Esophagus muscularis mucosa (tissue), 4 donors: ENCODE results near the gene ZFHX3. TPM values are rescaled to one million over a fixed set of nuclear protein-coding genes. Genes with fewer than 3 reads are reported as not detected.

Source experiments
- DNase-seq: peaks from one replicate; pipeline ENCODE4 v3.0.0-alpha.2; 2017; ENCODE audit errors: extremely low spot score
- H3K27ac ChIP-seq, 4 donors: fragments of 200-600 bp; sonication (generic); replicated peaks in 1 of 4; 1 replicate in 3 of 4; 2 replicates in 1 of 4; pipeline ENCODE4 v1.5.1; 2016 to 2019; ENCODE audit warnings: mild to moderate bottlenecking in 1 of 4
- H3K27me3 ChIP-seq, 4 donors: fragments of 200-600 bp; sonication (generic); one replicate each; pipeline versions ENCODE4 v1.5.1 to v1.6.0; 2016 to 2019
- H3K36me3 ChIP-seq, 4 donors: fragments of 200-600 bp; sonication (generic); one replicate each; pipeline ENCODE4 v1.5.1; 2016 to 2019
- H3K4me1 ChIP-seq, 4 donors: fragments of 200-600 bp; sonication (generic); one replicate each; pipeline ENCODE4 v1.5.1; 2016 to 2019
- H3K4me3 ChIP-seq, 4 donors: fragments of 200-600 bp; sonication (generic); 1 replicate in 2 of 4; 2 replicates in 2 of 4; pipeline ENCODE4 v1.5.1; 2016 to 2019; ENCODE audit warnings: mild to moderate bottlenecking in 4 of 4, moderate library complexity in 1 of 4
- H3K9me3 ChIP-seq, 4 donors: fragments of 200-600 bp; sonication (generic); 1 replicate in 3 of 4; 2 replicates in 1 of 4; pipeline ENCODE4 v1.5.1; 2016 to 2019
- EP300 ChIP-seq: sonication (generic); formaldehyde crosslinking; IDR thresholded peaks from one replicate; pipeline ENCODE4 v1.6.1; 2017; ENCODE audit warnings: antibody characterized with exemption
- POLR2A ChIP-seq: fragments of 450-650 bp; IDR thresholded peaks from one replicate; pipeline ENCODE4 v1.6.1; 2017; ENCODE audit warnings: antibody characterized with exemption, moderate library complexity, mild to moderate bottlenecking, low read depth
- POLR2AphosphoS5 ChIP-seq, 2 donors: sonication (generic); formaldehyde crosslinking; IDR thresholded peaks; one replicate each; pipeline ENCODE4 v1.6.1; 2017; ENCODE audit warnings: antibody characterized with exemption in 2 of 2
- WGBS: methylation state at CpG from one replicate; pipeline ENCODE4 v1.1.5; 2018; 5-methylcytosine and 5-hydroxymethylcytosine counted together
- intact Hi-C: fragments of 100-400 bp; cut with DNase I; formaldehyde crosslinking; loops from one replicate; pipeline ENCODE4 v1.15.1; 2023
- total RNA-seq, 4 donors: library from RNA; depleted of rRNA; stranded (reverse); fragments of >200 nt; gene quantifications; one replicate each; pipeline versions ENCODE4 v1.1.0 to v1.2.1, GENCODE V29; 2016
- TF ChIP-seq, protein P1 (sequence below), 3 experiments: fragments of 200-600 bp in 2 of 3; fragments of 450-650 bp in 1 of 3; sonication (generic) in 2 of 3; IDR thresholded peaks; one replicate each; pipeline ENCODE4 v1.5.1; 2017 to 2019; ENCODE audit warnings: antibody characterized with exemption in 3 of 3, mild to moderate bottlenecking in 2 of 3, moderate library complexity in 1 of 3

Gene ZFHX3
- total RNA-seq, 4 donors from 2014 or later: 25.7 to 53.0 (median 30.6) TPM

DNA sequence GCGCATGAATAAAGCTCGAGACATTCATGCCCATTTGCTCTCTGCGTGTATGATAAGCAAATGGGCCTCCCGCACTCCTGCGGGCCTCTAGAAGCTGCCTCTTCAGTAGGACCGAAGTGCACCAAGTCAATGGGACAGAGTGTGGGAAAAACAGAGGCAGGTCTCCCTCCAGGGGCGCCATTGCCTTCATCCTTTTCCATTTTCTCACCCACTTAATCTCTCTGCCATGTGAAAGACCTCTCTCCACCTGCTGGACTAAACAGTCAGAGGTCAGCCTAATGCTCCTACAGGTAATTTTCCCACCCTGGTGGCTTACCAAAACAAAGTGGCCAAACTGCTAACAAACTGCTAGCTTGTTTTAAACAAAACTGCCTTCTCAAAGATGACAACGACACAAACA lies 210.9 kb downstream of the ZFHX3 start:
- DNase-seq: no peak
- H3K27me3 ChIP-seq: no peaks in the 10 kb centered on the region
- intact Hi-C loops: no loop called here
- no peaks in the 10 kb centered on the region for H3K36me3 ChIP-seq
- 95% methylated on average over 4 of the region's 8 CpGs for WGBS
- TF ChIP-seq, protein P1, sequence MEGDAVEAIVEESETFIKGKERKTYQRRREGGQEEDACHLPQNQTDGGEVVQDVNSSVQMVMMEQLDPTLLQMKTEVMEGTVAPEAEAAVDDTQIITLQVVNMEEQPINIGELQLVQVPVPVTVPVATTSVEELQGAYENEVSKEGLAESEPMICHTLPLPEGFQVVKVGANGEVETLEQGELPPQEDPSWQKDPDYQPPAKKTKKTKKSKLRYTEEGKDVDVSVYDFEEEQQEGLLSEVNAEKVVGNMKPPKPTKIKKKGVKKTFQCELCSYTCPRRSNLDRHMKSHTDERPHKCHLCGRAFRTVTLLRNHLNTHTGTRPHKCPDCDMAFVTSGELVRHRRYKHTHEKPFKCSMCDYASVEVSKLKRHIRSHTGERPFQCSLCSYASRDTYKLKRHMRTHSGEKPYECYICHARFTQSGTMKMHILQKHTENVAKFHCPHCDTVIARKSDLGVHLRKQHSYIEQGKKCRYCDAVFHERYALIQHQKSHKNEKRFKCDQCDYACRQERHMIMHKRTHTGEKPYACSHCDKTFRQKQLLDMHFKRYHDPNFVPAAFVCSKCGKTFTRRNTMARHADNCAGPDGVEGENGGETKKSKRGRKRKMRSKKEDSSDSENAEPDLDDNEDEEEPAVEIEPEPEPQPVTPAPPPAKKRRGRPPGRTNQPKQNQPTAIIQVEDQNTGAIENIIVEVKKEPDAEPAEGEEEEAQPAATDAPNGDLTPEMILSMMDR (IDR thresholded peaks at IDR 0.05): no peak
- TF ChIP-seq POLR2A (no peak), POLR2AphosphoS5 (IDR thresholded peaks at IDR 0.05) (no peak), EP300 (no peak)
- no peak overlapping the region for H3K27ac ChIP-seq
- H3K4me1 ChIP-seq: peaks cover 11 to 51% (median 33%) of the 10 kb centered on the region in 4 donors
- H3K9me3 ChIP-seq: no peaks in the 10 kb centered on the region
- no peak overlapping the region for H3K4me3 ChIP-seq

DNA sequence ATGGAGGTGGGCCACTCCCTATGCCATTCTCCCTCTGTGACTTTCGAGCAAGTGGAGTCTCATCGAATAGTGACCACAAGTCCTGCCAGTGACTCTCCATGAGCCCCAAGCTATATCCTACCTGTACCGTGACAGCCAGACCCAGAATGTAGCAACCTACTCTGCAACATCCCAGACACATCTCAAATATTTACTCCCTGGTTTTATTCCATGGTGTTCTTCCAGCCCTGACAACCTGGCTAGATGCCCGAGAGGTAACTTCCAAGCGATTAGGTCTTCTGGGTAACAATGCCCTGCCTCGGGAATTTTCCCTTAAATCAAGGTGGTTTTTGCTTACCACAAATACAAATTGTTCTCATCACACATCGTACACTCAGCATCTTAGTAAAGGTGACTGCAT lies 211.7 kb downstream of the ZFHX3 start:
- no peak for DNase-seq
- H3K4me3 ChIP-seq: no peak overlapping the region
- H3K27ac ChIP-seq: no peak overlapping the region
- peaks cover 10 to 46% (median 26%) of the 10 kb centered on the region in 4 donors for H3K4me1 ChIP-seq
- TF ChIP-seq EP300: no peak
- no peak for TF ChIP-seq POLR2A
- TF ChIP-seq, protein P1 (IDR thresholded peaks at IDR 0.05): no peak
- TF ChIP-seq POLR2AphosphoS5 (IDR thresholded peaks at IDR 0.05): no peak
- H3K36me3 ChIP-seq: no peaks in the 10 kb centered on the region
- no peaks in the 10 kb centered on the region for H3K27me3 ChIP-seq
- H3K9me3 ChIP-seq: no peaks in the 10 kb centered on the region
- WGBS: 85% methylated on average over 7 of the region's 7 CpGs
- intact Hi-C loops: no loop called here

DNA sequence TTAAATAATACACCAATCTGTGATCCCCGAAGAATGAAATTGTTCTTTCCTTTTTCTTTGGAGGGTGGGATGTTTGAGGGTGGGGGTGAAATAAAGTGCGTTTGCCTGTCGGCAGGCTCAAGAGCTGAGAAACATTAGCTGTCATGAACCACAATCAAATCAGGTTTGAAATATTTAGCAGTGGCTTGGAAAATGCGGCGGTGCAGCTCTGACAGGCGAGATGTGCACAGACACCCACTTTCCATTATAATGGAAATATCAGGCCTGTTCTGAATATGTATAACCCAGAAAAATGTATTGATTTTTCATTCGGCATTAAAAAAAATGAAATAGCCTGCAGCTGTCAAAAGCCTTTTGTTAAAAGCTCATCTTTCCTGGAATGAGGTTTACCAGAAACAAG lies 212.8 kb downstream of the ZFHX3 start:
- Histone ChIP-seq H3K9me3 (no peaks in the 10 kb centered on the region), H3K4me1 (peaks cover 4 to 35% (median 18%) of the 10 kb centered on the region in 4 donors), H3K4me3 (no peak overlapping the region), H3K27me3 (no peaks in the 10 kb centered on the region), H3K27ac (no peak overlapping the region), H3K36me3 (peaks cover 0 to 5% (median 0%) of the 10 kb centered on the region in 4 donors)
- no peak for DNase-seq
- 96% methylated on average over 7 of the region's 7 CpGs for WGBS
- intact Hi-C loops: no loop called here
- no peak for TF ChIP-seq POLR2A
- no peak for TF ChIP-seq POLR2AphosphoS5 (IDR thresholded peaks at IDR 0.05)
- TF ChIP-seq EP300: no peak
- TF ChIP-seq, protein P1 (IDR thresholded peaks at IDR 0.05): no peak

DNA sequence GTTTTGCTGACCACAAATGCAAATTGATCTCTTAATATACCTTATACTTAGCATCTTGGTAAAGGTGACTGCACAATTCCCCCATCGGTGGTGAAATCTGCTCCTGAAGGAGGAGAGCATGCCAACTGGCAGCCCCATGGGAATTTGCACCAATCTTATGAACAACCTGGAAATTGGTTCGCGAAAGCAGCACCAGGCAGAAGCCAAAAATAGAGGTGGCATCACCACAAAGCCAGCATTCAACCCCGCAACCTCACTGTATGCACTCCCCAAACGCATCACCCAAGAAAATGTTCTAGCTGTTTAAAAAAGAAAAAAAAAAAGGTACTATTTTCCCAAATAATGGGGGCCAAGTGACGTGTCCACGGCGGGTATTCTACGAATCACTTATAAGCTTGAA lies 213.4 kb downstream of the ZFHX3 start:
- intact Hi-C loops: loop anchor here (5.0 kb wide), 2 partner anchors 238 to 343 kb away; no protein-coding TSS in a partner anchor
- H3K36me3 ChIP-seq: peaks cover 0 to 8% (median 1%) of the 10 kb centered on the region in 4 donors
- no peak for DNase-seq
- peaks cover 4 to 32% (median 16%) of the 10 kb centered on the region in 4 donors for H3K4me1 ChIP-seq
- H3K27ac ChIP-seq: no peak overlapping the region
- H3K4me3 ChIP-seq: no peak overlapping the region
- WGBS: 96% methylated on average over 9 of the region's 9 CpGs
- no peaks in the 10 kb centered on the region for H3K27me3 ChIP-seq
- TF ChIP-seq POLR2AphosphoS5 (IDR thresholded peaks at IDR 0.05) (no peak), POLR2A (no peak), EP300 (no peak)
- TF ChIP-seq, protein P1 (IDR thresholded peaks at IDR 0.05): no peak
- no peaks in the 10 kb centered on the region for H3K9me3 ChIP-seq

DNA sequence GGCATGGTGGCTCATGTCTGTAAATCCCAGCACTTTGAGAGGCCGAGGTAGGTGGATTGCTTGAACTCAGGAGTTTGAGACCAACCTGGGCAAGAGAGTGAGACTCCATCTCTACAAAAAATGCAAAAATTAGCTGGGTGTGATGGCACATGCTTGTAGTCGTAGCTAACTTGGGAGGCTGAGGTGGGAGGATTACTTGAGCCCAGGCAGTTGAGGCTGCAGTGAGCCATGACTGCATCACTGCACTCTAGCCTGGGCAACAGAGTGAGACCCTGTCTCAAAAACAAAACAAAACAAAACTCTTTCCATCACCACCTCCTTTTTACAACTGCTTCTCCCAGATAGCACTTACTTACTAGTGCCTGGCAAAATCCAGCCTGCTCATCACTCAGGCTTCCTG lies 214.0 kb downstream of the ZFHX3 start:
- intact Hi-C loops: loop anchor here (5.0 kb wide), 2 partner anchors 238 to 343 kb away; no protein-coding TSS in a partner anchor
- H3K9me3 ChIP-seq: no peaks in the 10 kb centered on the region
- 91% methylated on average over 2 of the region's 2 CpGs for WGBS
- H3K36me3 ChIP-seq: peaks cover 1 to 14% (median 5%) of the 10 kb centered on the region in 4 donors
- no peak for TF ChIP-seq POLR2A
- no peak for TF ChIP-seq EP300
- TF ChIP-seq, protein P1 (IDR thresholded peaks at IDR 0.05): no peak
- TF ChIP-seq POLR2AphosphoS5 (IDR thresholded peaks at IDR 0.05): no peak
- H3K27me3 ChIP-seq: no peaks in the 10 kb centered on the region
- H3K4me1 ChIP-seq: peaks cover 4 to 30% (median 16%) of the 10 kb centered on the region in 4 donors
- no peak for DNase-seq
- no peak overlapping the region for H3K4me3 ChIP-seq
- H3K27ac ChIP-seq: peak overlapping the region in 1 of 4 donors; percentile 53
